ENCODE data around the gene TGFBR3L. TPM values are rescaled to one million over a fixed set of nuclear protein-coding genes. Genes with fewer than 3 reads are reported as not detected.
A peak's percentile ranks its signal among the peaks of the same experiment; 100 is the strongest.

The TGFBR3L gene
- total and polyA plus RNA-seq, 2 of the 8 experiments (the other 6 are each of a cell fraction or from before 2014, with no cell fraction given), result 3.1 to 3.7 TPM

GRCh38 chr19:7926727-7927604 lies 12.3 kb downstream of the TGFBR3L start:
- no peak overlapping the region for H3K14ac ChIP-seq (ENCODE audit: insufficient read length)
- ChIA-PET CTCF (ENCODE audit: partially characterized antibody) (interaction anchor here (0.7 to 1.9 kb wide), 14 partner anchors 9 to 74 kb away, joined by 3 to 10 read pairs (median 4); partner anchors contain the start of gene TGFBR3L), POLR2A (ENCODE audit: partially characterized antibody) (interaction anchor here (0.7 to 10.4 kb wide), 13 partner anchors 9 to 223 kb away, joined by 3 to 205 read pairs (median 4); partner anchors contain the start of genes FBN3, TGFBR3L and TIMM44)
- H4K8ac ChIP-seq (ENCODE audit: extremely low read depth, insufficient read depth, low read length), result peak overlapping the region; percentile 84; the same call in 1 of the 2 replicates
- no peak overlapping the region for H3K4ac ChIP-seq (replicated peaks; ENCODE audit: insufficient read length, low read depth, low read length)
- H3K4me1 ChIP-seq (replicated peaks in 1 of 4; ENCODE audit: control insufficient read depth in 3 of 4, insufficient read depth in 4 of 4, low read length in 3 of 4), result peaks cover 0 to 8% (median 2%) of the 10 kb centered on the region in 4 experiments; a peak in 5 of 7 replicates
- 93% methylated on average over 25 of the region's 32 CpGs; no CpG with 5 or more reads in 1 of the 2 experiments for WGBS, 2 experiments (ENCODE audit: extremely low coverage in 1 of 2, insufficient coverage in 1 of 2, insufficient read length in 1 of 2, insufficient replicate concordance in 2 of 2, low coverage in 1 of 2, low lambda C conversion rate in 2 of 2, missing lambda C conversion rate in 1 of 2)
- no peaks in the 10 kb centered on the region for H3K79me2 ChIP-seq (ENCODE audit: control insufficient read depth in 1 of 2, insufficient read depth in 2 of 2, low read length in 2 of 2)
- H4K5ac ChIP-seq (ENCODE audit: insufficient read length, low read depth, low read length), result no peak overlapping the region
- H3K4me3 ChIP-seq (ENCODE audit: extremely low read depth in 1 of 4, insufficient read depth in 2 of 4, low read depth in 3 of 4, low read length in 4 of 4), result peak overlapping the region in 1 of 4 experiments; percentile 59; a peak in 1 of 8 replicates
- H3K23me2 ChIP-seq (ENCODE audit: low read depth, low read length), result peaks cover 4% of the 10 kb centered on the region; the same call in 1 of the 2 replicates
- no peaks in the 10 kb centered on the region for H3K79me1 ChIP-seq (ENCODE audit: low read depth, low read length)
- no peak overlapping the region for H4K91ac ChIP-seq (replicated peaks; ENCODE audit: insufficient read length, low read length)
- H2BK20ac ChIP-seq (ENCODE audit: low read length), result no peak overlapping the region
- H3K27me3 ChIP-seq (replicated peaks in 1 of 4; ENCODE audit: control insufficient read depth in 3 of 4, extremely low read depth in 1 of 4, insufficient read depth in 3 of 4, low read length in 3 of 4), result no peaks in the 10 kb centered on the region
- peaks cover 8 to 20% of the 10 kb centered on the region in 2 experiments for H4K20me1 ChIP-seq (replicated peaks in 1 of 2; ENCODE audit: control insufficient read depth in 1 of 2, insufficient read depth in 2 of 2, low read length in 2 of 2)
- H2AK5ac ChIP-seq (ENCODE audit: low read depth, low read length), result no peak overlapping the region
- H3K9me3 ChIP-seq (ENCODE audit: insufficient read depth in 2 of 2, low read depth in 1 of 2, low read length in 1 of 2), result no peaks in the 10 kb centered on the region
- H2BK120ac ChIP-seq (replicated peaks; ENCODE audit: low read depth, low read length), result no peak overlapping the region
- no peak overlapping the region for H2BK15ac ChIP-seq (ENCODE audit: low read length)
- H3K56ac ChIP-seq (replicated peaks; ENCODE audit: insufficient read length, low read depth, low read length), result no peak overlapping the region
- no peak overlapping the region for H2BK12ac ChIP-seq (ENCODE audit: low read depth, low read length)
- H3K9ac ChIP-seq (replicated peaks in 1 of 4; ENCODE audit: extremely low read depth in 1 of 4, low read depth in 3 of 4, low read length in 3 of 4), result no peak overlapping the region
- no peak overlapping the region for H3K23ac ChIP-seq (ENCODE audit: insufficient read length)
- FAIRE-seq (no peak), DNase-seq (ENCODE audit: low read depth in 1 of 2, low spot score in 2 of 2) (no peak)
- peaks cover 3 to 17% (median 11%) of the 10 kb centered on the region in 4 experiments; a peak in 6 of 8 replicates for H3K36me3 ChIP-seq (ENCODE audit: control insufficient read depth in 2 of 4, insufficient read depth in 4 of 4, low read length in 3 of 4)
- peak overlapping the region; percentile 4 to 91; a peak in 2 of 4 replicates for H3K4me2 ChIP-seq (ENCODE audit: insufficient read depth in 1 of 2, low read depth in 2 of 2, low read length in 2 of 2)
- H2BK5ac ChIP-seq (ENCODE audit: low read depth, low read length), result no peak overlapping the region
- H2AFZ ChIP-seq (ENCODE audit: low read length), result no peak overlapping the region
- H3K18ac ChIP-seq (ENCODE audit: extremely low read depth, low read length), result no peak overlapping the region
- no peak overlapping the region for H3K27ac ChIP-seq (ENCODE audit: low read depth, low read length)
- TF ChIP-seq CHD2 (IDR thresholded peaks at IDR 0.05; ENCODE audit: low read length) (no peak), TAF1 (IDR thresholded peaks at IDR 0.05; ENCODE audit: low read depth, low read length) (no peak), RAD21 (IDR thresholded peaks at IDR 0.05 in 1 of 2, conservative IDR thresholded peaks at IDR 0.05 in 1 of 2; ENCODE audit: low read depth in 2 of 2, low read length in 2 of 2) (no peak), RBBP5 (IDR thresholded peaks at IDR 0.05; ENCODE audit: borderline replicate concordance, low read depth, low read length) (no peak), TEAD4 (IDR thresholded peaks at IDR 0.05; ENCODE audit: low read depth, low read length) (no peak), KDM1A (IDR thresholded peaks at IDR 0.05; ENCODE audit: borderline replicate concordance, low read length) (no peak), TCF12 (IDR thresholded peaks at IDR 0.05; ENCODE audit: low read depth, low read length) (no peak), POLR2AphosphoS5 (IDR thresholded peaks at IDR 0.05; ENCODE audit: low read depth, low read length) (no peak), MAFK (IDR thresholded peaks at IDR 0.05; ENCODE audit: low read depth, low read length) (no peak), E2F6 (IDR thresholded peaks at IDR 0.05) (no peak), SIX5 (IDR thresholded peaks at IDR 0.05; ENCODE audit: low read depth, low read length) (no peak)

All from H1 (cell line).